ENCODE measurements around the gene MYL9.

DNA sequence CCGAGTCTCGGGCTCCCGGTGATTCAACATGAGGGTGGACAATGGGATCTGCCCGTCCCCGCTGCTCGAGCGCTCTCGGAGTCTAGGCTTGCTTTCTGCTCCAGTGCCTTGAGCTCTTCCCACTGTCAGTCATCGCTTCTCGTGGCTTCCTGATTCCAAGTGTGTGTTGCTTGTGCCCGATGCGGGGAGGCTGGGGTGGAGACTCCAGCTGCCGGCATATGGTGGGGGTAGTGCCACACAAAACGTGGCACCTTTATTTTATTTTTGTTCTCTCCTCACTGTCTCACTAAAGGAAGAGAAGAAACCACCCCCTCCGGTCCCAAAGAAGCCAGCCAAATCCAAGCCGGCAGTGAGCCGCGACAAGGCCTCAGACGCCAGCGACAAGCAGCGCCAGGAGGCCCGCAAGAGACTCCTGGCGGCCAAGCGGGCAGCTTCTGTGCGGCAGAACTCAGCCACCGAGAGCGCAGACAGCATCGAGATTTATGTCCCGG is 14.8 kb upstream of the MYL9 start:
- TF ChIP-seq POLR2A (IDR thresholded peaks at IDR 0.05; ENCODE audit: low read depth, low read length): no peak
- TF ChIP-seq, protein P1, sequence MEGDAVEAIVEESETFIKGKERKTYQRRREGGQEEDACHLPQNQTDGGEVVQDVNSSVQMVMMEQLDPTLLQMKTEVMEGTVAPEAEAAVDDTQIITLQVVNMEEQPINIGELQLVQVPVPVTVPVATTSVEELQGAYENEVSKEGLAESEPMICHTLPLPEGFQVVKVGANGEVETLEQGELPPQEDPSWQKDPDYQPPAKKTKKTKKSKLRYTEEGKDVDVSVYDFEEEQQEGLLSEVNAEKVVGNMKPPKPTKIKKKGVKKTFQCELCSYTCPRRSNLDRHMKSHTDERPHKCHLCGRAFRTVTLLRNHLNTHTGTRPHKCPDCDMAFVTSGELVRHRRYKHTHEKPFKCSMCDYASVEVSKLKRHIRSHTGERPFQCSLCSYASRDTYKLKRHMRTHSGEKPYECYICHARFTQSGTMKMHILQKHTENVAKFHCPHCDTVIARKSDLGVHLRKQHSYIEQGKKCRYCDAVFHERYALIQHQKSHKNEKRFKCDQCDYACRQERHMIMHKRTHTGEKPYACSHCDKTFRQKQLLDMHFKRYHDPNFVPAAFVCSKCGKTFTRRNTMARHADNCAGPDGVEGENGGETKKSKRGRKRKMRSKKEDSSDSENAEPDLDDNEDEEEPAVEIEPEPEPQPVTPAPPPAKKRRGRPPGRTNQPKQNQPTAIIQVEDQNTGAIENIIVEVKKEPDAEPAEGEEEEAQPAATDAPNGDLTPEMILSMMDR (IDR thresholded peaks at IDR 0.05; ENCODE audit: extremely low read depth in 1 of 2, insufficient read depth in 1 of 2, low read depth in 1 of 2, low read length in 2 of 2): no peak
